NOMO-1 treated with DMSO at 0.1 percent for 48 hours (cell line): ENCODE results near the gene HSPA12B.
A peak's percentile ranks its signal among the peaks of the same experiment; 100 is the strongest.
"Not testable (repeated sequence)": the region's sequence is repeated elsewhere in the genome, so short reads cannot be mapped to it uniquely, and the experiment has no call there.

Experiments used
- DNase-seq: peaks from one replicate; lab custom pipeline; 2025; ENCODE audit not compliant: unreplicated experiment; lab: John Stamatoyannopoulos, UW

Gene HSPA12B

DNA sequence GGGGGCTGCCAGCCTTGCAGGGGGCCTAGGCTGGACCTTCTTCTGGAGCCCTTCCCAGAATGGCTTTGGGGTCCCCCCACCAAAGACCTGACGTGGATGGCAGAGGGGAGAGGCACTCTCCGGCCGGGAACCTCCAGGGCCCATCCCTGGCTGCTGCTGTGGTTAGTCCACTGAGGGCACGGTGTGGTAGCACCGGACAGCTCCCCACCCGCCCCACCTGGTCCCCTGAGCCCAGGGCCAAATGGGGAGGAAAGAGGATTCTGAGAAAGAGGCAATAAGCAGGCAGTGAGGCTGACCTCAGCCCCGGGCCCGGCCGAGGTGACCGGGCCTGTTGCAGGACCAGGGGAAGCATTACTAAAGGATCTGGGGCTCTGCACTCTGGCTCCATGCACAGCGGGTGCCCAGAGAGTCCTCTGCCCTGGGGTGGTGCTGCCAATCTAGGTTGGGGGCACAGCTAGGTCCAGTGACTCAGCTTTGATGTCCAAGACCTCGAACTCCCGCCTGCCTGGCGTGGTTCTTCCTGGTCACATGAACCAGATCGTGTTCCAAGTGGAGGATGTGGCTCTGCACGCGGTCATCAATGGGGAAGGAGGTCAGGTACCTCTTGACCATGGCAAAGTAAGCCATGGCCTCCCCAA, 51.9 kb downstream of the HSPA12B start:
- no peak for DNase-seq

DNA sequence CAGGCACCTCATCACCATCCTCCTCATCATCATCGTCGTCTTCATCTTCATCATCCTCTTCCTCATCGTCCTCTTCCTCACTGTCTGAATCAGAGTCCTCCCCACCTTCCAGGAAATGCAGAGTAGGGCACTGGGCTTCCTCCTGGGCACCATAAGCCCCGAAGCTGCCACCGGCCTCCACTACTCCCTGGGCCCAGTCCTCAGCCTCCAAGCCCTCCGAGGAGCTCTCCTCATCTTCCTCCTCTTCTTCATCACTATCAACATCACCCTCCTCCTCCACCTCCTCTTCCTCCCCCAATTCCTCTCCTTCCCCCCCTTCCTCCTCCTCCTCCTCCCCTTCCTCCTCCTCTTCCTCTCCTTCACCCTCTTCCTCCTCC, 52.4 kb downstream of the HSPA12B start:
- no peak for DNase-seq

DNA sequence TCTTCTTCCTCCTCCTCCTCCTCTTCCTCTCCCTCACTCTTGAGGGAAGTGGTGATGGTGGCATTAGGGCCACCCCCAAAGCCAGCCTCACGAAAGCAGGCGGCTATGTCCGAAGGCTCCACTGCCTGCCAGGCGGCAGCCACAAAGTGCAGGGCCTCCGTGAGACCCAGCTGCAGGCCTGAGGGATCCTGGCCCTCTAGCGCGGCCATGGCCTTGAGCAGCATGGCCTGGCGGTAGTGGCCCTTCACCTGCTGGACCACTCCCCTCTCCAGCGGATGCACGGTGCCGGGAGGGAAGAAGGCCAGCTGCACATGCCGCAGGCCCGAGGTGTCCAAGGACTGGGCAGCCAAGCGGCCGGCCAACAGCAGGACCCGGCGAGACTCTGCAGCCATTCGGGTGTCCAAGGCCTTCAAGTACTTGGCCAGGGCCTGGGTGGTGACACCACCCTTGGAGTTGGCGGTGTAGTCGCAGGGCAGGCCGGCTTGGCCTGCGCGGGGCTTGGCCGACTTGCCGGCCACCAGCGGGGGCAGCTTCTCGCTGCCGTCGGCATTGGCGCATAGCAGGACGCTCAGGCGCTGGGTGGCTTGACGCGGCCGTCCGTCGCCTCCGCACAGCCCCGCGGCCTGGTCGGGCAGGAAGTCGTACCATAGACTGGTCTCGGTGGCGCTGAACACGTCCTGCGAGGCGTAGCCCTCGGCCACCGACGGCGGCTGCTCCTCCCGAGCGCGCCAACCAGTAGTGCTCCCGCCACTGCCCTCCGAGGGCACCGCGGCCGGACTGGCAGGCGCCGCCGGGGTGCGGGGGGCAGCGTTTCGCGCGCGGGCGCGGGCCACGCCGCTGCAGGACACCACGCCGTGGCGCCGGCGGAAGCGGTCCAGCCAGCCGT, 53.0 kb downstream of the HSPA12B start:
- DNase-seq, result no peak

DNA sequence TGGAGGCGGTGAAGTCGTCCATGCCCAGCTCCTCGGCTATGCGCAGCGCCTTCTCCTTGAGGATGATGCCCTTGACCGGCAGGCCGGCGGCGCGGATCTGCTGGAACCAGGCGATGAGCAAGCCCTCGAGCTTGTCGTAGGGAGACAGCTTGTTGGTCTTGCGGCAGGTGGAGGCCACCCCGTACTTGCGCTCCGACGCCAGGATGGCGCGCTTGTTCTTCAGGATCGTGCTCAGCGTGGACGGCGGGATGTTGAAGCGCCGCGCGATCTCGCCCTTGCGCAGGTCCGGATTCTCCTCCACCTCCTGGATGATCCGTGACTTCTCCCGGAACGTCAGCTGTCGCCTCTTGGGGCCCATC, 53.6 kb downstream of the HSPA12B start:
- DNase-seq, result peak; percentile 29

DNA sequence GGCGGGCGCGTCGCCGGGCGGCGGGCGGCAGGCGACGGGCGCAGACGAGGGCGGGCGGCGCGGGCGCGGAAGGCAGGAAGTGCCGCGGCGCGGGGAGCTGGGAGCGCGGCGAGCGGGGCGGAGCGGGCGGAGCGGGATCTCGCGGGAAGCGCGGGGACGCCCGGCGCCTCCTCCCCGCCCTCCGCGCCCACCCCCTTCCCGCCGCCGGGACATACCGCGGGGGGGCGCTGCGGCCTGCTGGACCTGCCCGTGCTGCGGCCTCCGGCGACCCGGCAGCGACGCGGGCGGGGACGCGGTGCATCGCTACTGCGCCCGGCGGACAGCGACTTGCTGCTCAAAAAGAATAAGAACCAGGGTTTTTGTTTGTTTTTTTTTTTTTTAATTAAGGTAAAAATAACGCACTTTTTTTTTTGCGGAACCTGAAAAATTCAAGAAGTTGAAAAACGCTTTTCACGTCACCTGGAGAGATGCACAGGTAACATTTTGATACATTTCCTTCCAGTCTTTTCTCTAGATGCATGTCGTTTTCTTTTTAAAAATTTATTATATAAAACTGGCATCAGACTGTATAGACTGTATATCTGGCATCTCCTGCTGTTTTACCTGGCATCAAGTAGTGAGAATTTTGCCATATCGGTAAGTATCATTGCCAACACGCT, 54.3 kb downstream of the HSPA12B start, which contains the start of gene CENPB:
Gene CENPB (minus strand): TSS at position 76 of the 659 bp plus-strand sequence. CDS start 257 bp downstream, outside the sequence.
- peak; percentile 86 for DNase-seq

DNA sequence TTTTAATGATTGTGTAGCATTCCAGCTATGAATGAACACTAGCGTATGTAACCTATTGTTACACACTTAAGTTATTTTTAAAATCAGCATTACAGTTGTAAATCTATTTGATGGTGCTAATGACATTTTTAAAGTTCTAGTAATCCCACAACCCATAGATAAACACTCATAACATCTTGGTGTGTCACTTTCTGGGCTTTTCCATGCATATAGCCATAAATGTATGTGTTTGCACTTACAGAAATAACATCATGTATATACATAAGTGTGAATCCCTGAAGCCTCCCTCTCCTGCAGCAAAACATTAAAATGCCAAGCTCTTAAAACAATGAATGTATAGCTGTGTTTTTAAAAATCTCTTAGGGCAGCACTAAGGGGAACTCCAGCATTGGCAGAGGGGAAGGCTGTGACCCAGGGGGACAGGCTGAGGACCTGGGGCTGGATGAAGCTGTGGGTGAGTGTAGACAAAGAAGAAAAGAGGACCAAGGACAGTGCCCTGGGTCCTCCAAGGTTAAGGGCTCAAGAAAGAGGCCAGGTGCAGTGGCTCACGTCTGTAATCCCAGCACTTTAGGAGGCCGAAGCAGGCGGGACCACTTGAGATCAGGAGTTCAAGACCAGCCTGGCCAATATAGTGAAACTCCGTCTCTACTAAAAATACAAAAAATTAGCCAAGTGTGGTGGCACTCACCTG, 55.0 kb downstream of the HSPA12B start:
- no peak for DNase-seq

DNA sequence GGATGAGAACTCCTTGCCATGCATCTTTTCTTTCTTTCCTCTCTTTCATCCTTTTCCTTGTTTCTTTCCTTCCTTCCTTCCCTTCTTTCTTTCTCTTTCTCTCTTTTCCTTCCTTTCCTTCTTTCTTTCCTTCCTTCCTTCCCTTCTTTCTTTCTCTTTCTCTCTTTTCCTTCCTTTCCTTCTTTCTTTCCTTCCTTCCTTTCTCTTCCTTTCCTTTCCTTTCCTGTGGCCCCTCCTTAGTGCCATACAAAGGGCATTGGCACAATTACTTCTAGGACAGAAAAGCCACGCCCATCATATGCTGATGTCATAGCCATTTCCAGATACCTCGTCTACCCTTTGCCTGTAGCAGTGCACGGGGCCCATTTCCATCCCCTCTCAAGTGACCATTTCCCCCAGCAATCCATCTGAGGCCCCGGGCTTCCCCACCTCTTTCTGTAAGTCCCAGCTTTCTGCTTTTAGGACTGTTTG, 56.2 kb downstream of the HSPA12B start:
- DNase-seq, result no peak

DNA sequence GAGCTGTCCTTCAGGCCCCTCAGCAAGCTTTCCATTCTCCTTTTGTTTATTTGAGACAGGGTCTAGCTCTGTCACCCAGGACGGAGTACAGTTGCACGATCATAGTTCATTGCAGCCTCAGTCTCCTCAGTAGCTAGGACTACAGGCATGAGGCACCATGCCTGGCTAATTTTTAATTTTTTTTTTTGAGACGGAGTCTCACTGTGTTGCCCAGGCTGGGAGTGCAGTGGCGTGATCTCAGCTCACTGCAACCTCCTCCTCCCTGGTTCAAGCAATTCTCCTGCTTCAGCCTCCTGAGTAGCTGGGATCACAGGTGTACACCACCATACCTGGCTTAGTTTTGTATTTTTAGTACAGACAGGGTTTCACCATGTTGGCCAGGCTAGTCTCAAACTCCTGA, 56.7 kb downstream of the HSPA12B start:
- DNase-seq, result not testable (repeated sequence)

DNA sequence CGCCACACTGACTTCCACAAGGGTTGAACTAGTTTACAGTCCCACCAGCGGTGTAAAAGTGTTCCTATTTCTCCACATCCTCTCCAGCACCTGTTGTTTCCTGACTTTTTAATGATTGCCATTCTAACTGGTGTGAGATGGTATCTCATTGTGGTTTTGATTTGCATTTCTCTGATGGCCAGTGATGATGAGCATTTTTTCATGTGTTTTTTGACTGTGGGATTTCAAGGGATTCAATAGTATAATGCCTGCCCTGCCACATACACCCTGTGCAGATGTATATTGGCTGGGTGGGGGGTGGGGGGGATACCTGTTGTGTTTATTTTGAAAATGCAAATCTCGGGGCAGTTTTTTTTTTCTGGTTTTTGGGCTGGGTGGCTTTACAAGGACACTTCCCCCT, 61.7 kb downstream of the HSPA12B start:
- DNase-seq, result not testable (repeated sequence)

DNA sequence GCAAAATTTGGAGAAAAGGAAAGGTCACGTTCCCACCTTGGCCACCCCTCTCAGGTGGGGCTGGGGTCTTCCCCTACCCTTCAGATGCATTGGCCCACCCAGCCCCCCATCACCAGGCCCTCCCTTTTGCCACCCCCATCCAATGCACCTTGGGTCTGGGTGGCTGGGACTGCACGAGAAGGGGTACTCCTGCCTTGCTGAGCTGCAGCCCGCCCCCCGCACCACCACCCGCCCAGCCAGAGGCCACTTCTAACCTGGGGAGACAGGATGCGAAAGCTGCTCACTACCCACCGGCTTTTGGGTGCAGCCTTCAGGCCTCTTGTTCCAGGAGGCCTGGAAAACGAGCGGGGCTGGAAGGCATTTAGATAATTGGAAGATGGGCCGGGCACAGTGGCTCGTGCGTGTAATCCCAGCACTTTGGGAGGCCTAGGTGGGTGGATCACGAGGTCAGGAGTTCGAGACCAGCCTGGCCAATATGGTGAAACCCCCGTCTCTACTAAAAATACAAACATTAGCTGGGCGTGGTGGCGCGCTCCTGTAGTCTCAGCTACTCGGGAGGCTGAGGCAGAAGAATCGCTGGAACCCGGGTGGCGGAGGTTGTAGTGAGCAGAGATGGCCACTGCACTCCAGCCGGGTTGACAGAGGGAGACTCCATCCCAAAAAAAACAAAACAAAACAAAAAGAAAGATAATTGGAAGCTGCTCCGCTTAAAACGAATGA, 62.4 kb downstream of the HSPA12B start:
- DNase-seq, result no peak

DNA sequence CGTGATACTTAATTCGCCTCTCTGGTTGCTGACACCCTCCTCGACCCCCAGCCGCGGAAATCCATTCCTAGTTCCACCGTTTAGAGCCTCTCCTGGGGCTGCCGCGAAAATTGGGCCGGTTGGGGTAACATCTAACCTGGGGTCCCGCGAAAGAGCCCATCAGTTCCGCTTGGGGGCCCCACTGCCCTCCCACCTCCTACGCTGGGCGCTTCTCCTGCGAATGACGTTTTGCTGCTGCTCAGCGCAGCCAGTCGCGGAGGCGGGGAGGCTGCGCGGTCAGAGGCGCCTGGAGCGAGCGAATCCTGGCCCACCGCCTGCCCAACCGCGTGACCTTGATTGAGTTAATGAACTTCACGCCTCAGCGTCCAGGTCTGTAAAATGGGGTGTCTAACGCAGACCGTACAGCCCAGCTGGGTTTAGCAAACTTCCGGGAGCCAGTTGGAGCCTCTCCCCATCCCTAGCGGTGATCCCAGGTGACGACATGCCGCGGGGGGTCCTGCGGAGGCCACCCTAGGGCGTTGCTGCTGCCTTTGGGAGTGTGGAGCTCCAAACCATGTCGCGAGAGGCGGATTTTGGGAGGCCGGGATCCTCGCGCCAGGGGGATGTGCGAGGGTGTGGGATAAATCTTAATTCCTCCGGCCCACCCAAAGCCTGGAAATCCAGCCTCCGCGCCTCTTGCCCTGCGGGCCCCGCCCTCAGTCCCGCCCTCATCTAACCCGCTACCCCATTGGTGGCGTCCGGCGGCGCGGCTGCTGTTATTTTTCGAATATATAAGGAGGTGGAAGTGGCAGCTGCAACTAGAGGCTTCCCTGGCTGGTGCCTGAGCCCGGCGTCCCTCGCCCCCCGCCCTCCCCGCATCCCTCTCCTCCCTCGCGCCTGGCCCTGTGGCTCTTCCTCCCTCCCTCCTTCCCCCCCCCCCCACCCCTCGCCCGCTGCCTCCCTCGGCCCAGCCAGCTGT, 63.3 kb downstream of the HSPA12B start, which contains the start of gene CDC25B:
Gene CDC25B (plus strand): TSS at position 800 of the 958 bp plus-strand sequence. CDS start 222 bp downstream, outside the sequence.
- DNase-seq, result peak; percentile 76

DNA sequence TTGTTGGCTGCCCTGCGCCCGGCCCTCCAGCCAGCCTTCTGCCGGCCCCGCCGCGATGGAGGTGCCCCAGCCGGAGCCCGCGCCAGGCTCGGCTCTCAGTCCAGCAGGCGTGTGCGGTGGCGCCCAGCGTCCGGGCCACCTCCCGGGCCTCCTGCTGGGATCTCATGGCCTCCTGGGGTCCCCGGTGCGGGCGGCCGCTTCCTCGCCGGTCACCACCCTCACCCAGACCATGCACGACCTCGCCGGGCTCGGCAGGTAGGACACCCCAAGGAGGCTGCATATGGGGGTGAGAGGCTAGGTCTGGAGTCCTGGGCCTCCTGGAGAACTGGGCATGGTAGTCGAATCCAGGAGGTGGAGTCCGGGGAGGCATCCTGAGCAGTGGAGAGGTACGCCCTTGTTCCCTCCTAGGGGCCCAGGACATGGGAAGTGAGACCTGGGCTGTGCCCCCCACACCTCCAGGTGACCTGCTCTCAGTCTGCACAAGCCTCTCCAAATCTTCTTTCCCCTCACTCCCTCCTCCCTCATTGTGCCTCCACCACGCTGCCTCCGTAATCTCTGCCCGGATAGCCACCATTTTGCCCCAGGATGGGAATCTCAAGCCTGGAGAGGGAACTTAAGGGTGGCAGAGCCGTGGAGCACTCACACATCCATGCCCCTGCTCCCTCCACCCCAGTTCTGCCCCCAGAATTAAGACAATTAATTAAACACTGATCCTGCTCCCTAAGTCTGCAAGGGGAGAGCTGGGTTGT, 64.2 kb downstream of the HSPA12B start:
- DNase-seq, result no peak

DNA sequence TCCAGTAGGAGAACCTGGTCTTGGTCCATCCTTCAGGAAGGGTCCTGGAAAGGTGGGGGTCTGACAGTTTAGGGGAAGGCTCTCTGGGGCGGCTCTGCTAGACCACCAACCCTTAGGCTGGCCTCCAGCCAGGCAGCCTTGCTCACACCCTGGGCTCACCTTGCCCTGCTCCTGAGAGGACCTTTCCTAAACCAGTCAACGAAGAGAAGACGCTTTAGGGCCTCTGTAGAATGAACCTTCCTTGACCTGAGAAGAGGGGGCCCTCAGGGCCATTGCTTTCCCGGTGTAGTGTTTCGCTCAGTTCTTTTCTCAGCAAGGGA, 64.7 kb downstream of the HSPA12B start:
- DNase-seq, result no peak

DNA sequence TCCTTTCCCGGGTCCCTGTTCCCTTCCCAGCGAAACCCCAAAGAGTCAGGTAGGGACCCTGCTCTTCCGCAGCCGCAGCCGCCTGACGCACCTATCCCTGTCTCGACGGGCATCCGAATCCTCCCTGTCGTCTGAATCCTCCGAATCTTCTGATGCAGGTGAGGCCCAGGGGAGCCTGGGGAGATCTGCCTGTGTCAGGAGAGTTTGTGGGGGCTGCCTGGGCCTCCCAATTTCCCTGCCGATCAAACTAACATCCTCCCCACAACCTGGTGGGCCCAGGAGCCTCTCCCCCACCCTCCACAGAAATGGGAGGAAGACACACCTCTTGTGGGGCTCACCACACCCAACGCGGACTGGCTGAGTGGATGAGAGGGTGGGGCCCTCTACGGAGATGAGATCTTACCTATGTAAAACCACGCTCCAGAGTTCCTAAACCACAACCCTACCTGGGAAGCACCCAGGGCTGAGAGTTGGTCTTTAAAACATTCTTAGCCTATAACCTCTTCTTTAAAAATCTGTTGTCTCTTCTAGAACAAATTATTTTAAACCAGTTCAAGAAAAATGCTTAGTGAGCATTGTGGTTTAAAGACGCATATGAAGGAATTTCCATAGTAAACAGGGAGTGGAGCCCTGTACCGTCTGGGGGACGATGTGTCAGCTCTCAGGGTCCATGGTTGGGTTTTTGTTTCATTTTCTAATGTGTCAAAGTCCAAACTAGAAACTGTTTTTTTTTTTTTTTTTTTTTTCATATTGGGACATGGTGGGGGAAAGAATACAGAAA, 65.3 kb downstream of the HSPA12B start:
- no peak for DNase-seq

DNA sequence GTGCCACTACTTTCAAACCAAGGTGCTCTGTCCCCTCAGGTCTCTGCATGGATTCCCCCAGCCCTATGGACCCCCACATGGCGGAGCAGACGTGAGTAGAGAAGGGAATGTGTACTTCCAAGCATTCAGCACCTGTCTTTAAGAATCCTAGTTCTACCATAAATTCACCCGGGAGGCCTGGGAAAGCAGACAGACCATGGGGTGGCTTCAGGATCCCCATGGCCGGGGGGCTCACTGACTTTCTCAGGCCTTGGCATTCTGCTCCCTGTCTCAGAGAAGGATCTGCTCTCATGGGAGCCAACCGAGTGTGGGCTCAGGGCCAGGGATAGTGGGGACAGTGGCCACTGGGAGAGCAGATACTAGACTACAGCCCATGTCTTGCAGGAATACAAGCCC, 65.9 kb downstream of the HSPA12B start:
- DNase-seq, result no peak

DNA sequence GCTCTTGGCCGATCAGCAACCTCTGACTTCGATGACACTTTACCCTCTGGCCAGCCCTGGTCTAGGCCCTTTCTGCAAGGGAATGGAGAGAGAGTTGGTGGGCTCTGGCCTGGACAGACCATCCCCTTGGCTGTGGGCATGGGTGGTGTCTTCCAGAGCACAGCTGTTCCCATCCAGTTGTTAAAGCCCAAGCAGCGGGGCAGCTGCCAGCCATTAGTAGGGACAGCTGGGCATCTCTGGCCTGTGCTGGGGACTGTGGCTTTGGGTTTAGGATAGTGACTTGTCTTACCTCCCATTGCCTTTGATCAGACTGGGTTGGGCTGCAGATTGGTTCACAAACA, 66.4 kb downstream of the HSPA12B start:
- no peak for DNase-seq

DNA sequence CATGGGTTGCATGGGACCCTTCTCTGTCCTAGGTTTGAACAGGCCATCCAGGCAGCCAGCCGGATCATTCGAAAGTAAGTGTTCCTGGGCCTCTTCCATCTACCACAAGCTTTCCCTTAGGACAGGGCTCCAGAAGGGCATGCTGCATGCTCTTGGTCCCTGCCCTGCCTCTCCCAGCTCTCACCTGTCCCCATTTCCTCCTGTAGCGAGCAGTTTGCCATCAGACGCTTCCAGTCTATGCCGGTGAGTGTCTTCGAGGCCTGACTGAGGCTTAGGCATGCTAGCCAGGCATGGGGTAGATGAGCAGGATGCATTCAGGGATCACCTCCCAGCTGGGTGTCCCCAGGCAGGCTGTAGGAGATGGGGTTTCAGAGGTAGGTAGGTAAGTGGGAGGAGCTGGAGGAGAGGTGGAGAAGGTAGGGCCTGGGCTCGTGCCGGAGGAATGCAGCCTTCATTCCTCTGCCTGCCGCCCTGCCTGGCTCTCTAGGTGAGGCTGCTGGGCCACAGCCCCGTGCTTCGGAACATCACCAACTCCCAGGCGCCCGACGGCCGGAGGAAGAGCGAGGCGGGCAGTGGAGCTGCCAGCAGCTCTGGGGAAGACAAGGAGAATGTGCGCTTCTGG, 67.9 kb downstream of the HSPA12B start:
- DNase-seq, result no peak

DNA sequence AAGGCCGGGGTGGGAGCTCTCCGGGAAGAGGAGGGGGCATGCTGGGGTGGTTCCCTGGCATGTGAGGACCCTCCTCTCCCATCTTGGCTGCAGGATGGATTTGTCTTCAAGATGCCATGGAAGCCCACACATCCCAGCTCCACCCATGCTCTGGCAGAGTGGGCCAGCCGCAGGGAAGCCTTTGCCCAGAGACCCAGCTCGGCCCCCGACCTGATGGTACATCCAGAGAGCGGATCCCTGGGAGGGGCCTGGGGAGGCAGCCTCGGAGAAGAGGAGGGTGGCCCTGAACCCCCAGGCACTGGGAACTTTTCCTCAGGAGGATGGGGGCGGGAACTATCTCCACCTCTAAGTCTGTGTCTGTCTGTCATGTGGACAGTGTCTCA, 68.4 kb downstream of the HSPA12B start:
- no peak for DNase-seq
